Left forelimb (tissue), 1 donor: Measurements from ENCODE around the gene C20orf141.
"Not testable (repeated sequence)": the region's sequence is repeated elsewhere in the genome, so short reads cannot be mapped to it uniquely, and the experiment has no call there.

ENCODE experiments used
- DNase-seq: peaks from one replicate; pipeline ENCODE4 v3.0.0-alpha.2; 2018; ENCODE audit warnings: low spot score

The C20orf141 gene

GRCh38 chr20:2814587-2815051 lies at the start of gene C20orf141:
Gene C20orf141, plus strand, starts transcription at chr20:2814987. Its CDS starts 198 bp downstream, at chr20:2815185.
- DNase-seq = no peak

- DNase-seq = no peak
Observed at GRCh38 chr20:2767768-2768631, 46.8 kb upstream of the C20orf141 start.

GRCh38 chr20:2768632-2769015 lies 46.2 kb upstream of the C20orf141 start:
- no peak for DNase-seq

GRCh38 chr20:2770091-2770490 lies 44.7 kb upstream of the C20orf141 start:
- DNase-seq = not testable (repeated sequence)

- no peak for DNase-seq
Observed at GRCh38 chr20:2771631-2772080, 43.1 kb upstream of the C20orf141 start.

- no peak for DNase-seq
Observed at GRCh38 chr20:2773812-2774211, 41.0 kb upstream of the C20orf141 start.

GRCh38 chr20:2775139-2775538 lies 39.6 kb upstream of the C20orf141 start:
- DNase-seq = no peak

GRCh38 chr20:2778602-2779321 lies 36.0 kb upstream of the C20orf141 start:
- DNase-seq = no peak

- DNase-seq = no peak
Observed at GRCh38 chr20:2780948-2781347, 33.8 kb upstream of the C20orf141 start.

GRCh38 chr20:2783908-2784566 lies 30.8 kb upstream of the C20orf141 start:
- no peak for DNase-seq

GRCh38 chr20:2793471-2793870 lies 21.3 kb upstream of the C20orf141 start:
- no peak for DNase-seq

- DNase-seq = no peak
Observed at GRCh38 chr20:2794202-2794748, 20.5 kb upstream of the C20orf141 start.

- DNase-seq = no peak
Observed at GRCh38 chr20:2794866-2795447, 19.8 kb upstream of the C20orf141 start.

- no peak for DNase-seq
Observed at GRCh38 chr20:2795451-2795850, 19.3 kb upstream of the C20orf141 start.

- no peak for DNase-seq
Observed at GRCh38 chr20:2796011-2796660, 18.7 kb upstream of the C20orf141 start.

GRCh38 chr20:2797136-2797983 lies 17.4 kb upstream of the C20orf141 start:
- no peak for DNase-seq

GRCh38 chr20:2798095-2798805 lies 16.5 kb upstream of the C20orf141 start:
- no peak for DNase-seq

GRCh38 chr20:2798814-2799213 lies 16.0 kb upstream of the C20orf141 start:
- no peak for DNase-seq

- no peak for DNase-seq
Observed at GRCh38 chr20:2799271-2799670, 15.5 kb upstream of the C20orf141 start.
